CD14-positive monocyte (primary cell): ENCODE data around the gene MSS51. TPM values are rescaled to one million over a fixed set of nuclear protein-coding genes. Genes with fewer than 3 reads are reported as not detected.

Experiments used
- DNase-seq, 3 donors: peaks; one replicate each; pipeline ENCODE4 v3.0.0-alpha.2; 2011 to 2022
- H2AFZ ChIP-seq: 2 replicates; pipeline ENCODE4 v1.6.0; 2012; ENCODE audit warnings: mild to moderate bottlenecking, low read depth, low read length, inconsistent platforms; ENCODE audit not compliant: insufficient read depth, poor library complexity, severe bottlenecking
- H3K27ac ChIP-seq, 2 donors: 1 replicate in 1 of 2; 2 replicates in 1 of 2; pipeline ENCODE4 v1.5.1; 2012 to 2013; ENCODE audit warnings: low read length in 2 of 2, control low read depth in 1 of 2, inconsistent platforms in 1 of 2, low read depth in 1 of 2, mild to moderate bottlenecking in 1 of 2
- H3K27me3 ChIP-seq, 2 donors: one replicate each; pipeline versions ENCODE4 v1.6.0 to v1.6.1; 2011 to 2013; ENCODE audit warnings: low read length in 2 of 2; ENCODE audit not compliant: control insufficient read depth in 2 of 2, insufficient read depth in 2 of 2
- H3K36me3 ChIP-seq, 2 donors: replicated peaks in 1 of 2; 1 replicate in 1 of 2; 2 replicates in 1 of 2; pipeline versions ENCODE4 v1.5.1 to v1.6.1; 2012 to 2013; ENCODE audit warnings: low read length in 2 of 2, control low read depth in 1 of 2, inconsistent platforms in 1 of 2, mild to moderate bottlenecking in 1 of 2; ENCODE audit not compliant: insufficient read depth in 2 of 2, control insufficient read depth in 1 of 2
- H3K4me1 ChIP-seq, 2 donors: 1 replicate in 1 of 2; 2 replicates in 1 of 2; pipeline versions ENCODE4 v1.5.1 to v1.6.1; 2012 to 2013; ENCODE audit warnings: low read length in 2 of 2, control low read depth in 1 of 2, inconsistent platforms in 1 of 2, mild to moderate bottlenecking in 1 of 2, moderate library complexity in 1 of 2; ENCODE audit not compliant: insufficient read depth in 2 of 2, control insufficient read depth in 1 of 2
- H3K4me2 ChIP-seq: replicated peaks from 2 replicates; pipeline ENCODE3; 2012; ENCODE audit warnings: low read length, moderate library complexity, mild to moderate bottlenecking; ENCODE audit not compliant: poor library complexity, severe bottlenecking; ENCODE audit errors: extremely low read depth
- H3K4me3 ChIP-seq, 3 experiments: fragments of 200-600 bp in 1 of 3; sonication (generic) in 1 of 3; replicated peaks in 1 of 3; 1 replicate in 2 of 3; 2 replicates in 1 of 3; pipeline ENCODE4 v1.5.1; 2011 to 2013; ENCODE audit warnings: low read length in 3 of 3, mild to moderate bottlenecking in 3 of 3, control low read depth in 2 of 3, low read depth in 2 of 3, inconsistent platforms in 1 of 3, moderate library complexity in 1 of 3
- H3K79me2 ChIP-seq: 2 replicates; pipeline ENCODE4 v1.6.0; 2012; ENCODE audit warnings: mild to moderate bottlenecking, control low read depth, inconsistent platforms, low read length, moderate library complexity; ENCODE audit not compliant: insufficient read depth
- H3K9ac ChIP-seq: 2 replicates; pipeline ENCODE4 v1.6.0; 2017; ENCODE audit warnings: low read length, mild to moderate bottlenecking; ENCODE audit not compliant: insufficient read depth, poor library complexity, severe bottlenecking
- H3K9me3 ChIP-seq, 2 donors: replicated peaks in 1 of 2; 1 replicate in 1 of 2; 2 replicates in 1 of 2; pipeline versions ENCODE4 v1.5.1 to v1.6.1; 2012 to 2013; ENCODE audit warnings: low read length in 2 of 2, control low read depth in 1 of 2; ENCODE audit not compliant: control insufficient read depth in 1 of 2, insufficient read depth in 1 of 2
- H4K20me1 ChIP-seq: 2 replicates; pipeline ENCODE4 v1.6.0; 2012; ENCODE audit warnings: mild to moderate bottlenecking, low read length, control low read depth, moderate library complexity; ENCODE audit not compliant: insufficient read depth
- H3K27ac Mint-ChIP-seq, 7 donors: one replicate each; pipeline ENCODE4 v1.8.0; 2020; ENCODE audit warnings: mild to moderate bottlenecking in 7 of 7, mixed read lengths in 7 of 7, moderate library complexity in 6 of 7, inconsistent platforms in 2 of 7
- H3K27me3 Mint-ChIP-seq, 3 donors: one replicate each; pipeline ENCODE4 v1.8.0; 2021 to 2022; ENCODE audit warnings: low read depth in 3 of 3, mild to moderate bottlenecking in 3 of 3, mixed read lengths in 3 of 3, moderate library complexity in 3 of 3, inconsistent platforms in 1 of 3
- H3K36me3 Mint-ChIP-seq, 2 donors: one replicate each; pipeline ENCODE4 v1.8.0; 2020; ENCODE audit warnings: mixed read lengths in 2 of 2, inconsistent platforms in 1 of 2, mild to moderate bottlenecking in 1 of 2
- H3K4me1 Mint-ChIP-seq: one replicate; pipeline ENCODE4 v1.8.0; 2020; ENCODE audit warnings: mild to moderate bottlenecking, mixed read lengths
- H3K4me3 Mint-ChIP-seq, 2 donors: one replicate each; pipeline ENCODE4 v1.8.0; 2020; ENCODE audit warnings: mild to moderate bottlenecking in 2 of 2, mixed read lengths in 2 of 2, moderate library complexity in 1 of 2
- H3K9me3 Mint-ChIP-seq, 7 donors: one replicate each; pipeline ENCODE4 v1.8.0; 2020 to 2022; ENCODE audit warnings: mixed read lengths in 7 of 7, mild to moderate bottlenecking in 6 of 7, moderate library complexity in 6 of 7, inconsistent platforms in 2 of 7
- WGBS: methylation state at CpG from one replicate; pipeline ENCODE4 v1.1.5; 2013; ENCODE audit warnings: missing lambda C conversion rate; ENCODE audit not compliant: insufficient coverage; 5-methylcytosine and 5-hydroxymethylcytosine counted together
- intact Hi-C, 2 donors: fragments of 100-400 bp; cut with micrococcal nuclease; formaldehyde crosslinking; loops; one replicate each; pipeline versions ENCODE4 v1.15.0 to v1.15.1; 2023
- polyA plus RNA-seq, 3 donors: library from polyadenylated mRNA; depleted of rRNA in 1 of 3; unstranded in 2 of 3; stranded (reverse) in 1 of 3; fragments of 300-500 nt in 2 of 3; fragments of >200 nt in 1 of 3; fragmentation: Illumina TruSeq in 2 of 3; gene quantifications; 1 replicate in 2 of 3; 2 replicates in 1 of 3; pipeline ENCODE4 v1.2.3, GENCODE V29; 2012 to 2021
- TF ChIP-seq, protein P1 (sequence below): fragments of 200-600 bp; IDR thresholded peaks from one replicate; pipeline ENCODE4 v1.8.0; 2022; ENCODE audit warnings: antibody characterized with exemption, mild to moderate bottlenecking

The MSS51 gene
- polyA plus RNA-seq, 3 donors = 4.9 TPM; not detected in 2

DNA sequence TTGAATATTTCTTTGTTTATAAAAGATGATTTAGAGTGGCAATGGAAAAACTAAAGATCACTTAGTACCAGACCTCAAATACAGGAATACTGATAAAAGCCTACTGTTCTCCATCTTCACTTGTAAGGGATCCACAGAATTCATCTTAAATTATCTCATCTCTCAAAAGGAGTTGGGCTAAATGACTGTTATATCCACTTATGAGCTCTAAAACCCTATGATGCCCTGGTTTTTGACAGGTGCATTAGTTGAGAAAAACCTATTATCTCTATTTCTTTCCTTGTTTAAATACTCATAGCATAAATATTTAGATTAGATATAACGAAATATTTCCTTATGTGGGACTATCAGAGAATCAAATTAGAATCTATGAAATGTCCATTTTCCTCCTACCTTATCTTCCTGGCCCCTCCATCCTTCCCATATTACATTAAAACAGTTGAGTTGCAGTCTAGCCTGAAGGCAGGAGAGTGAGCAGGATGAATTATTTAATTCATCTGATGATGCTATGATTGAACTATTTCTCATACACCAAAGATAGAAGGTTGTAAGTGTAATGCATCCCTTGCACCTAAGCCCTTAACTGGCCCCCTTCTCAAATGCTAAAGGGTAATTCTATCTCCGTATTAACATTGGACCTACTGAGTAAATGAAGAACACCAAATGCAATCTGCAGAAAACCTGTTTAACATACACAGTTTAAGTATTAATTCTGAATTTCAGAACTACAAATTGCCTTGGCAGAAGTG, 32.8 kb upstream of the MSS51 start:
- Mint-ChIP-seq H3K4me1 (peaks cover 2% of the 10 kb centered on the region), H3K27me3 (peaks cover 0 to 1% (median 0%) of the 10 kb centered on the region in 3 donors), H3K4me3 (no peak overlapping the region), H3K36me3 (peaks cover 70 to 86% of the 10 kb centered on the region in 2 donors), H3K27ac (no peak overlapping the region), H3K9me3 (no peaks in the 10 kb centered on the region)
- Histone ChIP-seq H3K27me3 (no peaks in the 10 kb centered on the region), H3K79me2 (no peaks in the 10 kb centered on the region), H3K4me3 (no peak overlapping the region), H4K20me1 (no peaks in the 10 kb centered on the region), H3K9ac (no peak overlapping the region), H3K9me3 (no peaks in the 10 kb centered on the region), H3K4me2 (no peak overlapping the region), H2AFZ (no peak overlapping the region), H3K27ac (no peak overlapping the region), H3K36me3 (peaks cover 69 to 97% of the 10 kb centered on the region in 2 donors), H3K4me1 (no peaks in the 10 kb centered on the region)
- intact Hi-C loops = no loop called here
- WGBS = no CpG with 5 or more reads among the region's 2 CpGs
- no peak for DNase-seq
- TF ChIP-seq, protein P1, sequence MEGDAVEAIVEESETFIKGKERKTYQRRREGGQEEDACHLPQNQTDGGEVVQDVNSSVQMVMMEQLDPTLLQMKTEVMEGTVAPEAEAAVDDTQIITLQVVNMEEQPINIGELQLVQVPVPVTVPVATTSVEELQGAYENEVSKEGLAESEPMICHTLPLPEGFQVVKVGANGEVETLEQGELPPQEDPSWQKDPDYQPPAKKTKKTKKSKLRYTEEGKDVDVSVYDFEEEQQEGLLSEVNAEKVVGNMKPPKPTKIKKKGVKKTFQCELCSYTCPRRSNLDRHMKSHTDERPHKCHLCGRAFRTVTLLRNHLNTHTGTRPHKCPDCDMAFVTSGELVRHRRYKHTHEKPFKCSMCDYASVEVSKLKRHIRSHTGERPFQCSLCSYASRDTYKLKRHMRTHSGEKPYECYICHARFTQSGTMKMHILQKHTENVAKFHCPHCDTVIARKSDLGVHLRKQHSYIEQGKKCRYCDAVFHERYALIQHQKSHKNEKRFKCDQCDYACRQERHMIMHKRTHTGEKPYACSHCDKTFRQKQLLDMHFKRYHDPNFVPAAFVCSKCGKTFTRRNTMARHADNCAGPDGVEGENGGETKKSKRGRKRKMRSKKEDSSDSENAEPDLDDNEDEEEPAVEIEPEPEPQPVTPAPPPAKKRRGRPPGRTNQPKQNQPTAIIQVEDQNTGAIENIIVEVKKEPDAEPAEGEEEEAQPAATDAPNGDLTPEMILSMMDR = no peak

DNA sequence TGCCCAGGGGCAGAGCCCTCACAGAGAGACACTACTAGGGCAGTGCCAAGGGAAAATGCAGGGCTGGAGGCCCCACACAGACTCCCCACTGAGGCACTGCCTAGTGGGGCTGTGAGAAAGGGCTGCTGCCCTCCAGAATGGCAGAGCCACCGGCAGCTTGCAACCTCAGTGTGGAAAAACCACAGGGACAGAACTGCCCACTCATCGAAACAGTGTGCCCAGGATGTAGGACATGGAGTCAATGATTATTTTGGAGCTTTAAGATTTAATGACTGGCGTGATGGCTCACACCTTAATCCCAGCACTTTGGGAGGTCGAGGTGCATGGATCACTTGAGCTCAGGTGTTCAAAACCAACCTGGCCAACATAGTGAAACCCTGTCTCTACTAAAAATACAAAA, 27.5 kb upstream of the MSS51 start:
- 100% methylated on average over 3 of the region's 4 CpGs for WGBS
- H3K4me1 Mint-ChIP-seq = no peaks in the 10 kb centered on the region
- no peak overlapping the region for H3K9ac ChIP-seq

More for the DNA sequence above, 27.5 kb upstream of the MSS51 start:
- TF ChIP-seq, protein P1 = no peak
- no peaks in the 10 kb centered on the region for H3K9me3 Mint-ChIP-seq
- no peak overlapping the region for H2AFZ ChIP-seq
- peaks cover 49 to 72% of the 10 kb centered on the region in 2 donors for H3K36me3 Mint-ChIP-seq
- no peaks in the 10 kb centered on the region for H4K20me1 ChIP-seq
- H3K27ac Mint-ChIP-seq = peak overlapping the region in 1 of 7 donors; percentile 17
- peaks cover 40 to 85% of the 10 kb centered on the region in 2 donors for H3K36me3 ChIP-seq
- no peak overlapping the region for H3K27ac ChIP-seq
- no peaks in the 10 kb centered on the region for H3K4me1 ChIP-seq
- H3K4me3 Mint-ChIP-seq = no peak overlapping the region
- H3K4me2 ChIP-seq = no peak overlapping the region
- no peak for DNase-seq
- peaks cover 0 to 1% (median 0%) of the 10 kb centered on the region in 3 donors for H3K27me3 Mint-ChIP-seq
- H3K79me2 ChIP-seq = no peaks in the 10 kb centered on the region
- intact Hi-C loops = no loop called here
- no peaks in the 10 kb centered on the region for H3K9me3 ChIP-seq
- H3K4me3 ChIP-seq = no peak overlapping the region
- no peaks in the 10 kb centered on the region for H3K27me3 ChIP-seq
